Loucy (cell line): Measurements from ENCODE around the gene TLN1.

Experiments
- H2AFZ ChIP-seq: fragments of 200-600 bp; sonication (generic); 2 replicates; pipeline ENCODE4 v1.6.0; 2016; ENCODE audit warnings: antibody characterized with exemption, mild to moderate bottlenecking, low read length, moderate library complexity
- H3F3A ChIP-seq: fragments of 200-600 bp; 2 replicates; pipeline ENCODE4 v1.6.0; 2016; ENCODE audit warnings: antibody characterized with exemption, low read depth, mild to moderate bottlenecking
- H3K27me3 ChIP-seq: fragments of 200-600 bp; sonication (generic); 2 replicates; pipeline ENCODE4 v1.6.1; 2014; ENCODE audit warnings: low read length, mild to moderate bottlenecking; ENCODE audit not compliant: insufficient read depth, poor library complexity, severe bottlenecking
- H3K36me3 ChIP-seq: fragments of 200-600 bp; sonication (generic); 2 replicates; pipeline ENCODE4 v1.6.1; 2016; ENCODE audit warnings: low read length; ENCODE audit not compliant: insufficient read depth
- H3K4me1 ChIP-seq: fragments of 200-600 bp; sonication (generic); 2 replicates; pipeline ENCODE4 v1.5.1; 2014; ENCODE audit warnings: low read length, mild to moderate bottlenecking; ENCODE audit not compliant: insufficient read depth, poor library complexity, severe bottlenecking
- H3K4me2 ChIP-seq: fragments of 200-600 bp; sonication (generic); 2 replicates; pipeline ENCODE4 v1.6.0; 2014; ENCODE audit warnings: antibody characterized with exemption, low read length, low read depth, mild to moderate bottlenecking; ENCODE audit not compliant: poor library complexity, severe bottlenecking
- H3K4me3 ChIP-seq: fragments of 200-600 bp; sonication (generic); 2 replicates; pipeline ENCODE4 v1.5.1; 2014; ENCODE audit warnings: low read length, mild to moderate bottlenecking, mixed read lengths; ENCODE audit not compliant: poor library complexity, severe bottlenecking
- H3K79me2 ChIP-seq: fragments of 200-600 bp; sonication (generic); 2 replicates; pipeline ENCODE4 v1.6.1; 2014; ENCODE audit warnings: low read length; ENCODE audit not compliant: insufficient read depth
- H3K9ac ChIP-seq: fragments of 200-600 bp; sonication (generic); 2 replicates; pipeline ENCODE4 v1.6.0; 2014; ENCODE audit warnings: mild to moderate bottlenecking, low read depth, low read length, moderate library complexity; ENCODE audit not compliant: poor library complexity, severe bottlenecking
- H3K9me2 ChIP-seq: fragments of 200-600 bp; sonication (generic); replicated peaks from 2 replicates; pipeline ENCODE4 v1.6.1; 2016; ENCODE audit warnings: low read depth, low read length, mixed read lengths
- H3K9me3 ChIP-seq: fragments of 200-600 bp; sonication (generic); 2 replicates; pipeline ENCODE4 v1.6.1; 2014; ENCODE audit warnings: mild to moderate bottlenecking, antibody characterized with exemption, low read length, low read depth; ENCODE audit not compliant: insufficient read depth
- H4K20me1 ChIP-seq: fragments of 200-600 bp; sonication (generic); 2 replicates; pipeline ENCODE4 v1.6.0; 2014; ENCODE audit warnings: antibody characterized with exemption, low read length, mild to moderate bottlenecking; ENCODE audit not compliant: insufficient read depth, poor library complexity, severe bottlenecking
- CTCF ChIP-seq: fragments of 200-600 bp; sonication (generic); conservative IDR thresholded peaks from 2 replicates; pipeline ENCODE4 v1.5.1; 2014; ENCODE audit warnings: mild to moderate bottlenecking, antibody characterized with exemption, low read length
- EZH2phosphoT487 ChIP-seq: fragments of 200-600 bp; IDR thresholded peaks from 2 replicates; pipeline ENCODE4 v1.6.1; 2018; ENCODE audit warnings: antibody characterized with exemption, mild to moderate bottlenecking, moderate library complexity, borderline replicate concordance

TLN1 gene

GRCh38 chr9:35702696-35703095 is 29.3 kb downstream of the TLN1 start:
- H3K4me1 ChIP-seq = no peaks in the 10 kb centered on the region
- no peak overlapping the region for H3K9ac ChIP-seq
- H3K9me2 ChIP-seq = no peaks in the 10 kb centered on the region
- H3K36me3 ChIP-seq = peaks cover 98% of the 10 kb centered on the region
- H3K27me3 ChIP-seq = no peaks in the 10 kb centered on the region
- no peaks in the 10 kb centered on the region for H3K9me3 ChIP-seq
- H3K4me2 ChIP-seq = no peak overlapping the region
- no peaks in the 10 kb centered on the region for H3K79me2 ChIP-seq
- no peak overlapping the region for H2AFZ ChIP-seq
- no peak overlapping the region for H3K4me3 ChIP-seq
- TF ChIP-seq EZH2phosphoT487 (no peak), CTCF (no peak)
- H3F3A ChIP-seq = no peaks in the 10 kb centered on the region
- H4K20me1 ChIP-seq = peaks cover 5% of the 10 kb centered on the region

DNA sequence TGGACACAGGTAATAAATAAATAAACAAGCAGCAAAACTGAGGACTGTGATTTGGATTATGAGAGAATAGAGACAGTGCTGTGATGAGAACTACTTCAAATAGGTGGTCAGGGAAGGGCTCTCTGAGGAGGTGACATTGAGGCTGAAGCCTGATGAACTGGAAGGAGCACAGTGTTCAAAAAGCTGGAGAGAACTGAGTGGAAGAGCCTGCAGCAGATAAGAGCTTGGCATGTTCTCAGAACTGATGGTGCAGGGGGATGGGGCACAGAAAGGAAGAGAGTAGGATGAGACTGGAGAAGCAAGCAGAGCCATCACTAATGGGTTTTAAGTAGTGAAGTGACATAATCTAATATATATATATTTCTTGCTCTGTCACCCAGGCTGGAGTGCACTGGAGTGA is 31.1 kb downstream of the TLN1 start:
- Histone ChIP-seq H2AFZ (no peak overlapping the region), H3K4me1 (no peaks in the 10 kb centered on the region), H3K79me2 (no peaks in the 10 kb centered on the region), H3K27me3 (no peaks in the 10 kb centered on the region), H3K9me2 (no peaks in the 10 kb centered on the region), H3K9ac (no peak overlapping the region), H3K4me2 (no peak overlapping the region), H4K20me1 (peaks cover 5% of the 10 kb centered on the region), H3K4me3 (no peak overlapping the region), H3F3A (no peaks in the 10 kb centered on the region), H3K36me3 (peaks cover 92% of the 10 kb centered on the region), H3K9me3 (no peaks in the 10 kb centered on the region)
- no peak for TF ChIP-seq EZH2phosphoT487
- TF ChIP-seq CTCF = no peak

DNA sequence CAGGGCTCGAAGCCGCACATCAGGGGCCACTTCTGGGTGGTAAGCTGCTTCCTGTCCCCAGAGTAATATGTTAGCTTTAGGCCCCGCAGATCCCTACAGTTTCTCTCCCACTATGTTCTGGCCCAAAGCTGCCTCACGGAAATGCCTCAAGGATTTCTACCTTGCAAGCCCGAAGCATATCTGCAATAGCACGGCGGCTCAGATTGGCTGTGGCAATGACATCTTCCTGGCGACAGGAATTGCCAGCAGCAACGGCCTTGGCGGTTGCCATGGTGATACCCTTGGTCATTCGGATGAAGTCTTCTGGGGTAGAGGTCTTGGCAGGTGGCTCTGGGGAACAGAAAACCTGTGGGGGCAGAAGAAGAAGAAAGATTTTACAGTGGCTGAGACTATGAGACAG is 32.0 kb downstream of the TLN1 start:
- H3K4me3 ChIP-seq = no peak overlapping the region
- no peak for TF ChIP-seq EZH2phosphoT487
- TF ChIP-seq CTCF = no peak
- no peak overlapping the region for H2AFZ ChIP-seq
- no peaks in the 10 kb centered on the region for H3K79me2 ChIP-seq
- no peaks in the 10 kb centered on the region for H3K9me3 ChIP-seq
- H3K36me3 ChIP-seq = peaks cover 86% of the 10 kb centered on the region
- H4K20me1 ChIP-seq = no peaks in the 10 kb centered on the region
- H3K4me1 ChIP-seq = no peaks in the 10 kb centered on the region
- no peak overlapping the region for H3K9ac ChIP-seq
- no peak overlapping the region for H3K4me2 ChIP-seq
- H3K27me3 ChIP-seq = no peaks in the 10 kb centered on the region
- H3K9me2 ChIP-seq = no peaks in the 10 kb centered on the region
- H3F3A ChIP-seq = no peaks in the 10 kb centered on the region
